ENCODE measurements around the gene CERS6.

DNA sequence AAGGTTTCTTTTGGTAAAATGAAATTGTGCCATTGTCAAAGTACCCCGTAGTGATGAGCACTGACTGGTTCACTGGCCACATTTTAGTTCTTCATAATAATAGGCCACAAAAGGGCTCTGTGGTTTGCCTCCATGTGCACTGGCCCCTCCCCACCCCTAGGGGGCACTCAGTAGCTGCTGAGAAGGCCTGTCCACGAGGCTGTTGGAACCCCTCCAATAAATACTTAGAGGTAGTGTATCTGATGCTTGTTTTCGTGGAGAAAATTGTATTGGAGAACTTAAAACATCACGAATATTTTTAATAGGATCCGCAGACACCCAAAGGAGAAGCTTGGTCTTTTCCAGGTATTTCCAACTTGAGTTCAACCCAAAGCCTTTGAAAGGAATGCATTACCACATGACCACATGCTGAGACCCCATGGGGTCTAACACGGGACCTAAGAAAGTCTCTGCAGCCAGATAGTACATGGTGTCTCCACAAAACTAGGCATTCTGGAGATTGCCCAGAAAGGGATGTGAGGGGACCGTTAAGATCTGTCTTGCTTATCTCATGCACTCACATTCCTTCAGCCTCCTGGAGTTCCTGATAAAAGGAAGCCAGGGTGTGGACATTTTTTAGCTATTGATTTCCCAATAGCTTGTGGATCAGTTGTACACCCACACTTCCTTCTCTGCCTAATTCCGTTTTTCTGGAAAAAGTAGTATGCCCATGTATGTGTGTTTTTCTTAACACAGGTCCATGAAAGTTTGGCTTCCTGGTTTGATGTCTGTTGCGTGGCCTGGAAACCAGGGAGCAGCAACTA, 317.8 kb downstream of the CERS6 start:
- TF ChIP-seq, protein P1, sequence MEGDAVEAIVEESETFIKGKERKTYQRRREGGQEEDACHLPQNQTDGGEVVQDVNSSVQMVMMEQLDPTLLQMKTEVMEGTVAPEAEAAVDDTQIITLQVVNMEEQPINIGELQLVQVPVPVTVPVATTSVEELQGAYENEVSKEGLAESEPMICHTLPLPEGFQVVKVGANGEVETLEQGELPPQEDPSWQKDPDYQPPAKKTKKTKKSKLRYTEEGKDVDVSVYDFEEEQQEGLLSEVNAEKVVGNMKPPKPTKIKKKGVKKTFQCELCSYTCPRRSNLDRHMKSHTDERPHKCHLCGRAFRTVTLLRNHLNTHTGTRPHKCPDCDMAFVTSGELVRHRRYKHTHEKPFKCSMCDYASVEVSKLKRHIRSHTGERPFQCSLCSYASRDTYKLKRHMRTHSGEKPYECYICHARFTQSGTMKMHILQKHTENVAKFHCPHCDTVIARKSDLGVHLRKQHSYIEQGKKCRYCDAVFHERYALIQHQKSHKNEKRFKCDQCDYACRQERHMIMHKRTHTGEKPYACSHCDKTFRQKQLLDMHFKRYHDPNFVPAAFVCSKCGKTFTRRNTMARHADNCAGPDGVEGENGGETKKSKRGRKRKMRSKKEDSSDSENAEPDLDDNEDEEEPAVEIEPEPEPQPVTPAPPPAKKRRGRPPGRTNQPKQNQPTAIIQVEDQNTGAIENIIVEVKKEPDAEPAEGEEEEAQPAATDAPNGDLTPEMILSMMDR (IDR thresholded peaks at IDR 0.05), result peak in 2 of 4 experiments; percentile 46 to 62
- TF ChIP-seq POLR2AphosphoS5 (IDR thresholded peaks at IDR 0.05) (no peak), EP300 (IDR thresholded peaks at IDR 0.05) (no peak)
